ENCODE measurements around the gene SMIM24. TPM values are rescaled to one million over a fixed set of nuclear protein-coding genes. Genes with fewer than 3 reads are reported as not detected.

SMIM24 gene
- total and polyA plus RNA-seq, 9 of the 15 experiments (the other 6 are each of a cell fraction or from before 2014, with no cell fraction given), result 0.45 to 12.3 (median 1.4) TPM; not detected in 1

GRCh38 chr19:3505598-3506383 is 25.5 kb upstream of the SMIM24 start, which contains the start of gene FZR1 (continued):
- no peak for TF ChIP-seq SFPQ (IDR thresholded peaks at IDR 0.05; ENCODE audit: low read depth, low read length)
- TF ChIP-seq BHLHE40 (IDR thresholded peaks at IDR 0.05; ENCODE audit: low read length), result no peak
- no peak for TF ChIP-seq SAFB2 (IDR thresholded peaks at IDR 0.05; ENCODE audit: borderline replicate concordance, low read depth, low read length, severe bottlenecking)
- TF ChIP-seq ZBTB12 (CRISPR knock-in tag; IDR thresholded peaks at IDR 0.05), result peak; percentile 94
- no peak for TF ChIP-seq ZFPM2 (CRISPR knock-in tag; IDR thresholded peaks at IDR 0.05)
- TF ChIP-seq MGA (IDR thresholded peaks at IDR 0.05), result no peak
- TF ChIP-seq ELK1 (CRISPR knock-in tag; IDR thresholded peaks at IDR 0.05), result no peak
- TF ChIP-seq TARDBP (IDR thresholded peaks at IDR 0.05), result no peak; the same call in 1 of the 2 replicates
- TF ChIP-seq THRB (CRISPR knock-in tag; conservative IDR thresholded peaks at IDR 0.05), result no peak
